NCI-H187 (cell line): ENCODE results near the gene PDZD8.

Experiments used
- DNase-seq, 2 experiments: peaks; one replicate each; lab custom pipeline; 2025; lab: John Stamatoyannopoulos, UW

The PDZD8 gene

GRCh38 chr10:117398029-117398428 is 22.8 kb upstream of the PDZD8 start:
- DNase-seq = no peak

DNA sequence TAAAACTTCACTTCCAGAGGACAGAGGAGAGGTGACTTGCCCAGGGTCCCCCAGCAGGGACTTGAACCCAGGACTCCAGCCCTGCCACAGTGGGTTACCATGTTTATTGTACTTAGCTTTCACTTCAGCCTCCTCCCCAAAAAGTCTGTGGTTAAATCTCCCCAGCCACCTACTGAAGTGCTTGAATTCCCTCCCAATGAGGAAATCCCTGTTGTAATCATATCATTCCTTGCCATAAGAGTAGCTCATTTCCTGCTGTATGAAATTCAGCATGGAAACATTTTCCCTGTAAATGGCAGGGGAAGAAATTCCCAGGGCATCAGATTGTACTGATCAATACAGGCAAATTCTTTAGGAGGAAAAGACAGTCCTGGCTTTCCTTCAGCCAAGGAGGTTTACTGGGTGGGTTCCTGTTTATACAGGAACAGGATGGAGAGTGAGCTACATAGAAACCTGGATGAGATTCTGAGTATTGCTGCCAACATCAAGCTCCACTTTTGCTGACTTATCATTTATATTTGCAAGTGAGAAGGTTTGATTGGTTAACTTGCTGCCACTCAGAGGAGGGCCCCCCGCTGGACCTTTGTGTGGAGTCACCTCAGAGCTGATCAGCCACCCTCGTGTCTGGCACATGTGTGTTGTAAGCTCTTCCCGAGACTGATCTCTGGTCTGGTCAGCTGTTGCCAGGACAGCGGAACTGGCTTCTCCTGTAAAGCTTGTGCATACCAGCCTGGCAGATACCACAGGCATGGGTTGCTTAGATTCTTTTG is 16.4 kb upstream of the PDZD8 start:
- DNase-seq = no peak

DNA sequence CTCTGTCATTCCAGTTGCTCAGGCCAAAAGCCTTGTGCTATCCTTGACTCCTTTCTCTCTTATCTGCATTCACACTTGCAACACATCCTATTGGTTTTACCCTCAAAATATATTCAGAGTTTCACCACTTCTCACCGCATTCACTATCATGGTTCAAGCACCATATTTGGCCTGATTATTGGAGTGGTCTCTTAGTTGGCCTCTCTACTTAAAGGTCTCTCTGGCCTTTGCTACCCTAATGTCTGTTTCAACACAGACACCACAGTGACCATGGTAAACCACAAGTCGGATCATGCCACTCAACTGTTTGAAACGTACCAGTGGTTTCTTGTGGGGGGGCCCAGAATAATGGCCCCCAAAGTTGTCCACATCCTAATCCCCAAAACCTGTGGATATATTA is 15.2 kb upstream of the PDZD8 start:
- DNase-seq = no peak

- no peak for DNase-seq
These were observed 11.6 kb upstream of the PDZD8 start for GRCh38 chr10:117386805-117387204.

DNA sequence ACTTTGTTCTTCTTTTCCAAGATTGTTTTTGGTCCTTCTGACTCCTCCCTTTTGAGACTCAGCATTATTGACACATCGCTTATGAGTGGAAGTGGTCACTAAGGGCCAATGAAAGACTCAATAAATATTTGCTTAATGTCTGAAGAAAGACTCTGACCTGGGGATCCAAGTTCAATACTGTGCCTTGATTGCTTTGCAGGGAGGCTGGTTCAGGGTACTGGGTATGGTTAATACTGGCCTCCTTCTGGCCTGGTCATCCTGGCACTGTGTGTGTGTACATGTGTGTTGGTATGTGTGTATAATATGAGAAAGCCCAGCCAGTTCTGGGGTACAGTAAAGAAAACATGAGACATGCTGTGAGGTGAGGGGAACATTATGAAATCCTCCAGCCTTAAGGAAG is 7.6 kb upstream of the PDZD8 start:
- DNase-seq = no peak

GRCh38 chr10:117374506-117375359 is 507 bp downstream of the PDZD8 start:
- DNase-seq = no peak

GRCh38 chr10:117373823-117374505 is 1.3 kb downstream of the PDZD8 start:
- DNase-seq = no peak

GRCh38 chr10:117370205-117370604 is 5.0 kb downstream of the PDZD8 start:
- no peak for DNase-seq

DNA sequence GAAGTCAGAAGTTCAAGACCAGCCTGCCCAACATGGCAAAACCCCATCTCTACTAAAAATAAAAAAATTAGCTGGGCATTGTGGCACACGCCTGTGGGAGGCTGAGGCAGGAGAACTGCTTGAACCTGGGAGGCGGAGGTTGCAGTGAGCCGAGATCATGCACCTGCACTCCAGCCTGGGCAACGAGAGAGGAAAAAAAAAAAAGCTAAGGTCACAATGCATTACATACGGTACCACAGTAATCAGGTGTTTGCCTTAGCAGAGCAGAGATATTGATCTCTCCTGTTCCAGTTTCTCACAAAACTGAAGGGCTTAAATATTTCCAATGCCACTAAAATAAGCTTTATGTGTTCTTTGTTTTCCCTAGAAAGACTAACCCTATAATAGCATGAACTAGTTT is 7.5 kb downstream of the PDZD8 start:
- DNase-seq = no peak

DNA sequence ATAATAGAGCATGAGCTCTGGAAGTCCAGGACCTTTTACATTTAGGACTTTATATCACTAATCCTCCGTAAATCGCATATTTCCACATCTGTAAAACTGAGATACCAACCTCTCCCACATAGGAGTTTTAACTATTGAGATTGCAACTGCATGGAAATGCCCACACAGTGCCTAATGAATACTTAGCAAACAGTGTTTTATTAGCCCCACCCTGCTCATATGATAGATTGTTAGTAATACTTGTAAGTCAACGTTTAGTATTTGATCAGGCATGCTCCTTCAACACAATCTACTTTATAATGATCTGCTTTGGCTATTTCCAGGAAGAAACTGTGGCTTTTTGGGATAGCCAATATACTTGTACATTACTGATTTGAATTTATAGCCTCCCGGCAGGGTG is 8.5 kb downstream of the PDZD8 start:
- DNase-seq = no peak

GRCh38 chr10:117365612-117366011 is 9.6 kb downstream of the PDZD8 start:
- DNase-seq = no peak

DNA sequence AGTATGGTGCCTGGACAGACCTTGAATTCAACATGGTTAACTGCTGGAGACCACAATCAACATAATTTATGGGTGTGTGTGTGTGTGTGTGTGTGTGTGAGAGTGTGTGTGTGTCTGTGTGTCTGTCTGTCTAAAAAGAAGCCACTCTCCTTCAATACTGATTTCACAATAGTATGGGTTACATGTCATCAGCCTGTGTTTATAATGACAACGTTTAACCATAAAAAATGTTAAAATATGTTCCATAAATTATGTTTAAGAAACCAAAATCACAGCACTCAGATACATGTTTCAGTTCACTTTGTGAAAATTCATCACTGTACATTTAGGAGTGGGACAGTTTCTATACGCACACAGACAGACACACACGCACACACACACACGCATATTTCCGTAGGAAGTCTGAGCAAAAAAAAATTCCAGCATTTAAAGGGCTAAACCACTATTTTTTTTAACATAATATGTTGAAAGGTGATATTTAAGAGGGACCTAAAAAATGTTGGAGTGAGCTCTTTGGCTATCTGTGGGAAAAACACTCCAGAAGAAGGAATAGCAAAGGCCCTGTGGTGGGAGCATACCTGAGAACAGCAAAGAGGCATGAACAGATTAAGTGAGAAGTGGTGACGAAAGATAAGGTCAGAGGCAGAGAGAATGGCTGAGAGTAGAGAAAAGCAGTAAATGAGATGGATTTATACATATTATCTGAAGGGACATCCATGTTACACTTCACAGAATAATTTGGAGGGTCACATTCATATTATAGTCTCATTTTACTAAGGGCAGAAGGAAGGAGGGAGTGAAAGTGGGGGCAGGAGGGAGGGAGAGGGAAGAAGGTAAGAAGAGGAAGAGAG is 10.9 kb downstream of the PDZD8 start:
- no peak for DNase-seq

GRCh38 chr10:117363028-117363427 is 12.2 kb downstream of the PDZD8 start:
- DNase-seq = no peak

GRCh38 chr10:117362313-117362712 is 12.9 kb downstream of the PDZD8 start:
- DNase-seq = no peak

GRCh38 chr10:117360994-117361667 is 14.1 kb downstream of the PDZD8 start:
- DNase-seq = no peak

- no peak for DNase-seq
These were observed 15.2 kb downstream of the PDZD8 start for GRCh38 chr10:117360016-117360415.

DNA sequence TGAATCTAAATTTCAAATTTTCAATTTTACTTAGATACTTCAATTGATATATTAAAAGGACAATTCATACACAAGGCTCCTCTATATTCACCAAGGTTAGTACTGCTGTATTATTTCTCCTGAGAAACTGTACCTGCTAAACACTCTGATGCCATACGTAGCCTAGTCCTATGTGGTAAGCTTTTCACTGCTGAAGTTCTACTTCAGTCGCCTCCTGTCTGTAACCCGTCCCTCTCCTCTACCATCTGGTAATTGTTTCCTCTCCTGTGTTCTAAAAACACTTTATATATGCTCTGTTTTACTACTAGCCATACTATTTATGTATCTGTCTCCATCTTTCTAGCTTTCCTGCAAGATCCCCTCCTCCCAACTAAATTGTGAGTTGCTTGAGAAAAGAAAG is 20.2 kb downstream of the PDZD8 start:
- no peak for DNase-seq

GRCh38 chr10:117353684-117354083 is 21.6 kb downstream of the PDZD8 start:
- DNase-seq = no peak

DNA sequence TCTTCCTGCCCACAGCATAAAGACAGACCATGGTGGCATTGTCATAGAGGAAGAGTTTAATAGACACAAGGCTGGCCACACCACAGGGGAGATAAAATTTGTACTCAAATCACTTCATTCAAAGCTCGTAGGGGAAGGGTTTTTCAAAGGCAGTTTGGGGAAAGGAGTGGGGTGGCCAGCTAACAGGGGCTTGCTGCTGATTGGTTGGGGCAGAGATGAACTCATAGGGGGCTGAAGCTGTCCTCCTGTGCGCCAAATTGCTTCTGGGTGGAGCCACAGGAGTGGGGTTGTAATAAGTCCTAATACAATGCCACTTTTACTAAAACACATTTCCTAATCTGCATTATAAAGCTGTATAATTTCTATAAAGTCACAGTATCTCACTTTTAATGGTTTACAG is 22.5 kb downstream of the PDZD8 start:
- DNase-seq = no peak

GRCh38 chr10:117351996-117352395 is 23.2 kb downstream of the PDZD8 start:
- no peak for DNase-seq

- no peak for DNase-seq
These were observed 23.7 kb downstream of the PDZD8 start for GRCh38 chr10:117351558-117351957.
